Measurements from ENCODE around the gene RRAS2. TPM values are rescaled to one million over a fixed set of nuclear protein-coding genes. Genes with fewer than 3 reads are reported as not detected.
A peak's percentile ranks its signal among the peaks of the same experiment; 100 is the strongest.

RRAS2 gene
- total and polyA plus RNA-seq, 9 of the 15 experiments (the other 6 are each of a cell fraction or from before 2014, with no cell fraction given) = 9.4 to 47.5 (median 37.6) TPM

DNA sequence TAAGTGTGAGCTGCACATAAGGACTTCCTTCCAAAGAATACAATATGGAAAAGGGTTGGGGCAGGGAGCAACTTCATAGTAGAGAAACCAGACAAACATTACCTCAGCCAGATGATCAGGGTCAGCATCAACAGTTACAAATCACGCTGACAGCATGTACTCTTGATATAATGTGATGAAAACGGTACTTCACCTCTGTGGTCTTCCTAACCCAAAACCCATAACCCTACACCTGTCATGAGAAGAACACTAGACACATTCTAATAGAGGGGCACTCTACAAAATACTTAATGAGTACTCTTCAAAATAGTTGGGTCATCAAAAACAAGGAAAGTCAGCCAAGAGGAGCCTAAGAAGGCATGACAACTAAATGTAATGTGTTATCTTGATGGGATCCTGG lies 43.9 kb downstream of the RRAS2 start (continued):
- TF ChIP-seq, protein P1, sequence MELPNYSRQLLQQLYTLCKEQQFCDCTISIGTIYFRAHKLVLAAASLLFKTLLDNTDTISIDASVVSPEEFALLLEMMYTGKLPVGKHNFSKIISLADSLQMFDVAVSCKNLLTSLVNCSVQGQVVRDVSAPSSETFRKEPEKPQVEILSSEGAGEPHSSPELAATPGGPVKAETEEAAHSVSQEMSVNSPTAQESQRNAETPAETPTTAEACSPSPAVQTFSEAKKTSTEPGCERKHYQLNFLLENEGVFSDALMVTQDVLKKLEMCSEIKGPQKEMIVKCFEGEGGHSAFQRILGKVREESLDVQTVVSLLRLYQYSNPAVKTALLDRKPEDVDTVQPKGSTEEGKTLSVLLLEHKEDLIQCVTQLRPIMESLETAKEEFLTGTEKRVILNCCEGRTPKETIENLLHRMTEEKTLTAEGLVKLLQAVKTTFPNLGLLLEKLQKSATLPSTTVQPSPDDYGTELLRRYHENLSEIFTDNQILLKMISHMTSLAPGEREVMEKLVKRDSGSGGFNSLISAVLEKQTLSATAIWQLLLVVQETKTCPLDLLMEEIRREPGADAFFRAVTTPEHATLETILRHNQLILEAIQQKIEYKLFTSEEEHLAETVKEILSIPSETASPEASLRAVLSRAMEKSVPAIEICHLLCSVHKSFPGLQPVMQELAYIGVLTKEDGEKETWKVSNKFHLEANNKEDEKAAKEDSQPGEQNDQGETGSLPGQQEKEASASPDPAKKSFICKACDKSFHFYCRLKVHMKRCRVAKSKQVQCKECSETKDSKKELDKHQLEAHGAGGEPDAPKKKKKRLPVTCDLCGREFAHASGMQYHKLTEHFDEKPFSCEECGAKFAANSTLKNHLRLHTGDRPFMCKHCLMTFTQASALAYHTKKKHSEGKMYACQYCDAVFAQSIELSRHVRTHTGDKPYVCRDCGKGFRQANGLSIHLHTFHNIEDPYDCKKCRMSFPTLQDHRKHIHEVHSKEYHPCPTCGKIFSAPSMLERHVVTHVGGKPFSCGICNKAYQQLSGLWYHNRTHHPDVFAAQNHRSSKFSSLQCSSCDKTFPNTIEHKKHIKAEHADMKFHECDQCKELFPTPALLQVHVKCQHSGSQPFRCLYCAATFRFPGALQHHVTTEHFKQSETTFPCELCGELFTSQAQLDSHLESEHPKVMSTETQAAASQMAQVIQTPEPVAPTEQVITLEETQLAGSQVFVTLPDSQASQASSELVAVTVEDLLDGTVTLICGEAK (IDR thresholded peaks at IDR 0.05) = no peak
- TF ChIP-seq, protein P1 (CRISPR knock-in tag; IDR thresholded peaks at IDR 0.05) = no peak
- peak; percentile 14; the same call in 1 of the 2 replicates for TF ChIP-seq ZNF316 (IDR thresholded peaks at IDR 0.05)
- TF ChIP-seq BMI1 (IDR thresholded peaks at IDR 0.05; ENCODE audit: low read length) = no peak
